Raji (cell line): ENCODE data around the gene YBX1.

Experiments
- POLR2A ChIP-seq: IDR thresholded peaks from 2 replicates; pipeline ENCODE4 v1.6.1; 2011; ENCODE audit warnings: low read depth, low read length, control low read depth; ENCODE audit not compliant: insufficient read depth

Gene YBX1

DNA sequence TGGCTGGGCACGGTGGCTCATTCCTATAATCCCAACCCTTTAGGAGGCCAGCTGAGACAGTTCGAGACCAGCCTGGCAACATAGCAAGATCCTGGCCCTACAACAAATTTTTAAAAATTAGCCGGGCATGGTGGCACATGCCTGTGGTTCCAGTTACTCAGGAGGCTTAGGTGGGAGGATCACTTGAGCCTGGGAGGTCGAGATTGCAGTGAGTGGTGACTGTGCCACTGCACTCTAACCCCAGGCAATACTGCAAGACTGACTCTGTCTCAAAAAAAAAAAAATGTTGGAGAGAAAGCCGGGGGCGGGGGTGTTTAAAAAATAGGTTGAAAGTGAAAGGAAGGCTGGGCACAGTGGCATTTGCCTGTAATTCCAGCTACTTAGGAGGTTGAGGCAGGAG lies 41.3 kb downstream of the YBX1 start:
- TF ChIP-seq POLR2A = no peak

DNA sequence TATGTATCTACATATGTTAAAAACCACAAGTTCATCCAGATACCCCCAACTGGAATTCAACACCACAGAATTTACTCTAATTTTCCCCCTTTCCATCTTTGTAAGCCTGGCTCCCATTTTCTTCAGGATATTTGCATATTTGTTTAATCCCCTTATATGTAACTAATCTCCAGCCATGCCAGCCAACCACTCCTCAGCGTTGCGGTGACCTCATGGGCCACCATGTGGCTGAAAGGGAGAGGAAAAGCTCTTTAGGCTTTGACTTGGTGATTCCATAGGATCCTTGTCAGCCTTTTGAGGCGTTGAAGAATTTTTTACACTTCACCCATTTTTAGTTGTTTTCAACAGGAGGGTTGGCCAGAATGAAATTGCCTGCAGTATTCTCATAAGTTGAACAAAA lies 47.8 kb downstream of the YBX1 start:
- TF ChIP-seq POLR2A = no peak

DNA sequence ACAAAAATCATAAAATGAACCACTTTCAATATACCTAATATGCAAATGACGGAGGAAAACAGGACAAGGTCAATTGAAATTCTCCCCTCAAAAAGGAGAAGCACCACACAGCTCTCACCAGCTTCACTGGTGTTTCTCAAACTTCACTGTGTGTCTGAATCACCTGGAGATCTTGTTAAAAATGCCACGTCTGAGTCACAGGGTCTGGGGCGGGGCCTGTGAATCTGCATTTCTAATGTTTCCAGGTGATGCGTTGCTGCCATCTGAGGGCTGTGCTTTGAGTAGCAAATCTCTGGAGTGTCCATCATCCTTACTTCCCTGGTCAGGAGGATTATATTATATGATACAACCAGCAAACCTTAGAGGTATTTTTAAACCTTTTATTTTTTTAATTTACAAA lies 48.8 kb downstream of the YBX1 start:
- no peak for TF ChIP-seq POLR2A

DNA sequence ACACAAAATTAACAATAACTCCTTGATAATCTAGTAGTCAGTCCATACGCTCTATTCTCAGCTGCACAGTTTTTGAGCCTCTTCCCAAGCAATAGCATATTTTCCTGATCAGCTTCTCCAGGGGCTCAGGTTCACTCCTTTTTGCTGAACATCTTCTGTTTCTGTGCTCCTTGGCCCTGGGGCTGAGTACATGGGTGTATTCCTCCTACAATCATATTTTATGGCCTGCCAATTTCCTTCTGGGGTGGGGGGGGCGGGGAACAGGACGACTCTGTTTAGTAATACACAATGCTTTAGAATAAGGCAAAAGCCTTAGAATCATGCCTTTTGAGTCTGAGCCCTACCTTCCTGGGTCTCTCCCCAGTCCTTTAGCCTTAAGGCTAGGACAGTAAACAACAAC lies 49.4 kb downstream of the YBX1 start:
- TF ChIP-seq POLR2A = no peak

DNA sequence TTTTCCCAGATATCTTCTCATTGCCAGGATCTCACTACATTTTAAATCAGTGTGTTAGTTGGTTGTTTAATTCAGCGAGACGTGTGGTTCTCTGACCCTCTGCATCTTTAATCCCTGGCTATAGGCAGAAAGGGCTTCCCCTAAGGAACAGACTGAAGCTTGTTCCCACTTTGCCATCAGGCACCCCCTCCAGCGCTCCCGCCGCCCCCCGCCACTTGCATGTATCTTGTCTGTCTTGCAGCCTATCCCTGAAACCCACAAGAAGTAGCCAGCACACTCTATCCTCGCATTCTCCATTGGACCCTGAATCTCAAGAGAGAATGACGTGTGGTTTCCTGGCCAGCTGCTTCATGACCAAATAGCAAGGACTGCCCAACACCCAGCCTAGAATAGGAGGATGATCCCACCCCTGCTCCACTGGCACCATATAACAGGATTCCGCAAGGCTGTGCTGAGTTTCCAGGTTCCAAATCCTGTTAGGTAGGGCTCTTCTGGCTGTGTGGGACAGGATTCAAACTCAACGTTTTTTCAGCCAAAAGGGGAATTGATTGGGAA lies 50.0 kb downstream of the YBX1 start:
- TF ChIP-seq POLR2A = no peak

DNA sequence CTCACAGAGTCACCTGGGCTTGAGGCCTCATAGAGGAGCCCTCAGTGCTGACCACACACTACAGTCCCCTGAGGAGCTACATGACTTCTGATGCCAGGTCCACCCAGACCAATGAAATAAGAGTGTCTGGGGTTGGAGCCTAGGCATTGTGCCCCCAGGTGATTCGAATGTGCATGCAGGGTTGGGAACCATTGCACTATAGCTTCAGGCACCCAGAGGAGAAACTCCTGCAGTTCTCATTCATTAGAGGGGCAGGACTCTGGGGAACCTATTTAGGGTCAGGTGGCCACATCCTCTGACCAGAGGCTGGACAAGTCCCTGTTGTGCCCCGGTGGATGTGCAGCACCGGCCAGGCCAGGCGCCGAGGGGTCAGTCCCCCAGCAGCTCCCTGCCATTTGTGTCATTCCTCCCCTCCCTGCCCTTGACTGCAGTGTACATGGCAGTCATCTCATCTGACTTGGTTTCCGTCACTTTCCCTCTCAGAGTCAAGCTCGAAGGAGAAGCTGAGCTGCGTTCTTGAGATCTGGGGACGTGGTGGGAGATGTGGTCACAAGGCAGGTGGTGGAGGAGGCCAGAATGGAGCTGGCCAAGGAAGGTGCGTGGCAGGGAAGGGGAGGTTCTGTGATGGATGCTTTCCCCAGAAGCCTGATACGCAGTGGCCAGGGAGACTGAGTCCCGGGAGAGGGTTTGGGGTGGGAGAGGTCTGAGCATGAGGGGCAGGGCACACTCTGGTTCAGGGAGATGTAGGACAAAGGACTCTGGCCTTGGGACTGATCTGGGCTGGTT lies 51.4 kb downstream of the YBX1 start:
- no peak for TF ChIP-seq POLR2A

DNA sequence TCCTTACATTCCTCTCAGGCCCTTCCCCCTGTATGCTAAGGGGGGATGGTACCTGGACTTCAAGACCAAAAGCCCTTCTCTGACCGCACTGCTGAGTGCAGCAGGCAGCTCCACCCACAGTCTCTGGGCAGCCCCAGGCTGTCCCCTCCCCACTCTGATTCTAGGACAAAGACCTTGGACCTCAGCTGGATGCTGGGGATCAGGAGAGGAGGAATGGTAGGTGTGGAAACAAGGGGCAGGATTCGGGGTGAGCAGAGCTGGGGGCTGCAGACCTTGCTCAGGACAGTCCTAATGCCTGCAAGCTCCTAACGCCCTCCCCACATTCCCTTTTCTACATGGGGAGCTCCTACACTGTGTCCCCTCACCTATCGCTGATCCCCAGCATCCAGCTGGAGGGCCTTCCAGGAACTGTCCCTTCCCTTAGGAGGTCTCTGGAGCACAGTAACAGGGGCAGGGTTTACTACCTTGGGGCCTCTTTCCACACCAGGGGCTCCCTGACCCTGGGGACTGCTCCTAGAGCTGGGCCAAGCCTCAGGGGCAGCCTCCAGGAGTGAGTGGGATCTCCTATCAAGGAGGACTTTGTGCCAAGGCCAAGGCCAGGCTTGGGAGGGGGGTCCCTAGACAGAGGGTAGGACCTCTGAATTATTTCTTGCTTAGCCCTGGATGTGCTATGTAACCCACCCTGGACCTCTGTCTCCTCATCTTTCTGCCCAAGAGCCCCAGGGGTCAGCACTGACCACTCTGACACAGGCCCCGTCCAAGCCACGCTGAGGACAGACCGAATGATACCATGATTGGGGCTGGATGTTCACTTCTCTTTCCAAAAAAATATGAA lies 52.2 kb downstream of the YBX1 start:
- no peak for TF ChIP-seq POLR2A

DNA sequence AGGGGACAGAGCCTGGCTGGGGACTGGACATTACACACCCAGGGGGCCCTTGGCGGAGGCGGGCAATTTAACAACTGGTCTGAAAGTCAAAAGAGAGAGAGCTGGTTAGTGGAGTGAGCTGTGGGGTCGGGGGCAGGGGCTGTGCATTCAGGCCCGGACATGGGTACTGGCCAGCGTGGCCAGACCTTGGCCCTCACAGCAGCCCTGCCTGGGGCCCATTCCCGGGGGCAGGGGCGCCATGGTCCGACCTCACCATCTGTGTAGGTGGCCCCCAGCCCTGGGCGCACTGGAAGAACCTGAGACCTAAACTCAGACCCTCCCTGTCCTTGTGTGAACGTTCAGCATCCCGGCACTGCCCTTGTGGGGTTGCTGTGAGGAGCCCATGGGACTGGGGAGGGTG lies 52.8 kb downstream of the YBX1 start:
- TF ChIP-seq POLR2A = no peak

DNA sequence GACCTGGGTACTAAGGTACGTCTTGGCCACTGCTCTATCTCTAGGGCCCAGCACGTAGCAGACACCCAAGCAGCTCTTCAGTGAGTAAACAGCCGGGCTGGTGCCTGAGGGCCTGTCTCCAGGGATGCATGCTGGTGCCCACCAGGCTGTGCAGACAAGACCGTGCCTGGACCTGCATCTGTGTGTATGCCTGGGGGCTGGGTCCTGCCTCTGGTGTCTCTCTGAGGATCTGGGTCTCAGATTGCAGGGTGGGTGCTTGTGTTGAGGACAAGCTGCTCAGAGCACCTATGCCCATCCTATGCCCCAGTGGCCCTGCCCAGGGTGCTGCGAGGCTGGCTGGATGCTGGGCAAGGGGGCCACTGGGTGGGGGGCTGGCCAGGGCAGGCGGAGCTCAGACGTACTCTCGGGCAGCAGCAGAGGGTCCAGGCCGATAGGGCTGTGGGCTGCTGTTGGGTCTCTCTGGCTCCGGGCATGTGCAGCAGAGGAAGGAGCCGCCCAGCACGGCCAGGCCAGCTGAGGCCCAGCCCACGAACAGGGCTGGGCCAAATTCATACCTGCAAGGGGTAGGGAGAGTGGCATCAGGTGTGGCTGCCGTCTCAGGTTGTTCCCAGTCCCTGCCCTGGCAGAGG lies 53.4 kb downstream of the YBX1 start:
- no peak for TF ChIP-seq POLR2A

DNA sequence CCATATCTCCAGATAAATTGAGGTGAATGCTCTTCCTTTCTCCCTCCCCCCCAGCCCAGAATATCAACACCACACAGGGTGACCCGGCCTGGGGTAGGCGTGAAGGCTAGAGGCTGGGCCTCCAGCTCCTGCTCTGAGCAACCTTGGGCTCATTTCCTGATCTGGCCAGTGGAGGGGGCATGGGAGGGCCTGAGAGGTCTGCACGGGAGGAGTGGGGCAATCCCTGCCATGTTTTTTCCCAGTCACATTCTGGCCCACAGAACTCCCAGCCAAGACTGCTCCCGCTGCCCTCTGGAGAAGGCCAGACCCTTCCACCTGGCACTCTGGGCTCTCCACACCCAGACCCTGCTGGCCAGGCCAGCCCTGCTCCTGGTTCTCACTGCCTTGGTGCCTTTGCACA lies 53.9 kb downstream of the YBX1 start:
- no peak for TF ChIP-seq POLR2A

DNA sequence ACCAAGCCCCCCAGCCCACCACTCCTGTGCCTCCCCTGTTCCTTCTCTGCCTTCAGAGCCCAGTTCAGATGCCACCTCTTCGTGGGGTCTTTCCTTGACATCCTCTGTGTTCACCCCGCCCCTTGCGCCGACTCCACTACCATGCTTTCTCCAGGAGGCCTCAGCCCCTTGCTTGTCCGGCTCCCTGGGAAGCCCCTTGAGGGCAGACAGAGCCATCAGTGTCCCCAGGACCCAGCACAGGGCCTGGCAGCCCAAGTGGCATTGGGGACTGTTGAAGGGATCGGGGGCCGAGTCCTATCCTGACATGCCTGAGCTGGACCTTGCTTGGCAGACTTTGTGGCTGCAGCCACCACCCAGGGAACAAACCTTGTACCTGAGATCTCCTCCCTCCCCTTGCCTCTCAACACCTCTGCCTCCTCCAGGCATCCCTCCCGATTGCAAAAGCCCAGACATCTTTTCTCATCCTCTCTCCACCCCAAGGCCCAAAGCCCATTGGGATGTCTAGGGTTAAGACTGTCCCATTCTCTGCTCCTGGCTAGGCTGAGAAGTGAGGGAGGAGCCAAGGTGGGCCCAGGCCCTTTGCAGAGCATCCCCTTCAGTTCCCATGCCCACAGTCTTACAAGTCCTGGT lies 54.5 kb downstream of the YBX1 start:
- no peak for TF ChIP-seq POLR2A

DNA sequence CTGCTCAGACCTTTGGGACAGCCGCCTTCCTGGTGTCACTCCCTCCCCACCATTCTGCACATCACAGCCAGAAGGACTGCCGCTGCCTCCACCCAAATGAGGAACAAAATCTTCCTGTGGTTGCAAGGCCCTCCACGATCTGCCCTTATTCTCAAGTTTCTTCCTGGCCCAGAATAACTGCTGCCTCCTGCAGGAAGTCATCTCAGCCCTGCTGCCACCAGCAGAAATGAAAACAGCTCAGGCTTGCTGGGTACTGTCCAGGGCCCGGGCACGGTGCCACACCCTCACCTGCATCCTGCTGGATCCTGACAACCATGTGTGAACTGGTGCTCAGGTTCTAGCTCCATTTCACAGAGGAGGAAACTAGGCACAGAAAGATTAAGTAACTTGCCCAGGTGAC lies 55.0 kb downstream of the YBX1 start:
- no peak for TF ChIP-seq POLR2A

DNA sequence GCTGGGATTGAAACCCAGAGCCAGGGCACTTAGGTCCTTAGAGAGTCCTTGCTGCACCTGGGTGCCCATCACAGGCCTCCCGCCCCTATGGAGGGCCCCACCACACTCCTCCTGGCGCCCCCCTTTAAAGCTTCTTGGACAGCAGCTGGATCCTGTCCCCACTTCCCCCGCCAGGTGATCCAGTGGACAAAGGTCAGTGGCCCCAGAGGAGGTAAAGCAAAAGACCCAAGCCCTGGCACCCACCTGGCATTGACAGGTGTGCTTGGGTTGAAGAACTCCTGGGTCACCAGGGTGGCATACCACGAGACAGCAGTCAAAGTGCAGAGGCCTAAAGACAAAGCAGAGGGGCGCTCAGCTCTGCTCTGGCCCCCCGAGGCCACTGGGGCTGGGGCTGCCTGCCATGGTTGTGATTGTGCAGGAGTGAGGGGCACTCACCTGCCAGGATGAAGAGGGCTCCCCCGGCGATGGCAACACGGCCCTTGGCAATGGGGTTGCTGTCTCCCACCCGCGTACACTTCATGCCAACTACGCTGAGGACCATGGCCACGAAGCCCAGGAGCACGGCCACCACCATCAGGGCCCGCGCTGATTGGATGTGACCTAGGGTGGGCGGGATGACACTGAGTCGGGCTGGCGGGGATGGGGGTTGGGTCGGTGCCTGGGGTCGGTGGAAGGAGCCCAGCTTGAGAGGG lies 55.9 kb downstream of the YBX1 start:
- no peak for TF ChIP-seq POLR2A

DNA sequence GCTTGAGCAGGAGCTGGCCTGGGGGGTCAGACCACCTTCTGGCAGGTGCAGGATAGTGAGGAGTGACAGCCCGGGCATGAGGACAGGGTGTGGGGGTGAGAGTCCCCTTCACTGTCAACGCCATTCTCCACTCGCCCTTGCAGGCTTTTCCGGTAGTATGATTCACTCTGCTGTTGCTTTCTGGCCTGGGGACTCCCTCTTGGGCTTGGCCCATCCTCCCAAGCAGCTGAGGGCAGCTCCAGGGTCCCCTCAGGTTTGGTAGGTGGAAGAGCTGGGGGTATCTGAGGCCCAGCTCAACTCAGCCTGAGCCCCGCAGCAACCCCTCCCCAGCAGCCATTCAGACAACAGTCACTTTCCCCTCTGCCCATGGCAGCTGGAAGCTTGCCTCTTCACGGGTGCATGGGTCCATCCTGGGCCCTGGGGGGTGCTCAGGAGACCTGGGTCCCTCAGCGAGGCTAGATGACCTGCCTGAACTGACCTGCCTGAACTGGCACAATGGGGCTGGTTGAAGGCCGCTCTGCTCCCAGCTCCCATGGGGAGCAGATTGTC lies 56.5 kb downstream of the YBX1 start:
- no peak for TF ChIP-seq POLR2A
